ENCODE data around the gene TMEM63B. TPM values are rescaled to one million over a fixed set of nuclear protein-coding genes. Genes with fewer than 3 reads are reported as not detected.

Gene TMEM63B
- total RNA-seq, 1 donor from 2014 or later = 36.2 TPM

DNA sequence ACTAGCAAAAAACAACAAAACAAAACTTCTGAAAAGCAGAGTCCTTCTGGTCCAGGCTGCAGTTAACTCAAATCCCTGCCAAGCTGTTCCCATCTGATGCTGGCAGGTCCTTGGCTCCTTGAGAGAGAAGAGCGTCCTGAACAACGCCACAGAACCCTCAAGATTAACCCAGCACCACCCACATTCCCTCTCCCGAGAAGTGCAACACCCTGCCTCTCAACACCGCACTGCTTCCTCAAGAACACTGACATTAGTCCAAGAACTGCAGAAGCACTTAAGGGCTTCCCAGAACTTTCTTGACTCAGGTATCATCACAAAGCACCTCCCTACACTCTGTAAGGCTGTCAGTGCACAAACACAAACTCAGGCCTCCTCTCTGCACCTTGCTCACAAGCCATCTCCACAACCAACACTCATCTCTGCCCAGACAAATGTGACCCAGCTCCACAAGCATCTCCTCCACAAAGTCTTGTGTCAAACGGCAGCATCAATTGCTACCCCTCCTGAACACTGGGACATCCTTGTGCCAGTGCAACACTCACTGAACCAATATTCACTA, 7.6 kb upstream of the TMEM63B start:
- TF ChIP-seq, protein P1, sequence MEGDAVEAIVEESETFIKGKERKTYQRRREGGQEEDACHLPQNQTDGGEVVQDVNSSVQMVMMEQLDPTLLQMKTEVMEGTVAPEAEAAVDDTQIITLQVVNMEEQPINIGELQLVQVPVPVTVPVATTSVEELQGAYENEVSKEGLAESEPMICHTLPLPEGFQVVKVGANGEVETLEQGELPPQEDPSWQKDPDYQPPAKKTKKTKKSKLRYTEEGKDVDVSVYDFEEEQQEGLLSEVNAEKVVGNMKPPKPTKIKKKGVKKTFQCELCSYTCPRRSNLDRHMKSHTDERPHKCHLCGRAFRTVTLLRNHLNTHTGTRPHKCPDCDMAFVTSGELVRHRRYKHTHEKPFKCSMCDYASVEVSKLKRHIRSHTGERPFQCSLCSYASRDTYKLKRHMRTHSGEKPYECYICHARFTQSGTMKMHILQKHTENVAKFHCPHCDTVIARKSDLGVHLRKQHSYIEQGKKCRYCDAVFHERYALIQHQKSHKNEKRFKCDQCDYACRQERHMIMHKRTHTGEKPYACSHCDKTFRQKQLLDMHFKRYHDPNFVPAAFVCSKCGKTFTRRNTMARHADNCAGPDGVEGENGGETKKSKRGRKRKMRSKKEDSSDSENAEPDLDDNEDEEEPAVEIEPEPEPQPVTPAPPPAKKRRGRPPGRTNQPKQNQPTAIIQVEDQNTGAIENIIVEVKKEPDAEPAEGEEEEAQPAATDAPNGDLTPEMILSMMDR (IDR thresholded peaks at IDR 0.05) = no peak
- H3K4me1 Mint-ChIP-seq (ENCODE audit: unreplicated experiment) = peaks cover 63% of the 10 kb centered on the region
- DNase-seq (ENCODE audit: extremely low spot score, unreplicated experiment) = no peak
- no peak overlapping the region for H3K4me3 Mint-ChIP-seq (ENCODE audit: unreplicated experiment)
- no peak overlapping the region for H3K27ac Mint-ChIP-seq (ENCODE audit: unreplicated experiment)
- peaks cover 10% of the 10 kb centered on the region for H3K36me3 Mint-ChIP-seq (ENCODE audit: unreplicated experiment)
- H3K27me3 Mint-ChIP-seq (ENCODE audit: unreplicated experiment) = no peaks in the 10 kb centered on the region
- H3K9me3 Mint-ChIP-seq (ENCODE audit: unreplicated experiment) = no peaks in the 10 kb centered on the region

GRCh38 chr6:44120692-44121443, 6.5 kb upstream of the TMEM63B start:
- no peak overlapping the region for H3K27ac Mint-ChIP-seq (ENCODE audit: unreplicated experiment)
- peaks cover 3% of the 10 kb centered on the region for H3K36me3 Mint-ChIP-seq (ENCODE audit: unreplicated experiment)
- no peaks in the 10 kb centered on the region for H3K9me3 Mint-ChIP-seq (ENCODE audit: unreplicated experiment)
- H3K27me3 Mint-ChIP-seq (ENCODE audit: unreplicated experiment) = no peaks in the 10 kb centered on the region
- TF ChIP-seq, protein P1 (IDR thresholded peaks at IDR 0.05) = no peak
- H3K4me3 Mint-ChIP-seq (ENCODE audit: unreplicated experiment) = no peak overlapping the region
- peaks cover 67% of the 10 kb centered on the region for H3K4me1 Mint-ChIP-seq (ENCODE audit: unreplicated experiment)
- DNase-seq (ENCODE audit: extremely low spot score, unreplicated experiment) = no peak

DNA sequence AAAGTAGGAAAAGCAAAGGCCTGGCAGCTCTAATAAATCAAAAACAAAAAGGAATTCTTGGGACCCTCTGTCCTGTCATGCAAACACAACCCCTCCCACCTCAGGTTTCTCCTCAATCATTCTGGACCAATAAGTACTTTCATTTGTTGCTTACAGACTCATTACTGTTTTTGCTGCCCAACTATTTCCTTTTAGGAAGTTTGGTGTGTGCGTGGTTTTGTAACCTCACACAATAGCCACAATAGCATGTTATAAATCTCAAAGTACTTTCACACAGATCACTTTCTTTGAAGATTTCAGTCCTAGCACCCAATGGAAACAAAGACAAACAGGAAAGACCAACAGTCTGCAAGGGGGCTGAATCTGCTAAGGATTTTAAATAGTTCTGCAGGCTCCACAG, 4.6 kb upstream of the TMEM63B start:
- Mint-ChIP-seq H3K4me3 (ENCODE audit: unreplicated experiment) (no peak overlapping the region), H3K36me3 (ENCODE audit: unreplicated experiment) (peaks cover 2% of the 10 kb centered on the region), H3K27me3 (ENCODE audit: unreplicated experiment) (no peaks in the 10 kb centered on the region), H3K27ac (ENCODE audit: unreplicated experiment) (peak overlapping the region; percentile 67), H3K9me3 (ENCODE audit: unreplicated experiment) (no peaks in the 10 kb centered on the region), H3K4me1 (ENCODE audit: unreplicated experiment) (peaks cover 57% of the 10 kb centered on the region)
- TF ChIP-seq, protein P1 (IDR thresholded peaks at IDR 0.05) = no peak
- no peak for DNase-seq (ENCODE audit: extremely low spot score, unreplicated experiment)

GRCh38 chr6:44123544-44123943, 3.8 kb upstream of the TMEM63B start:
- H3K27me3 Mint-ChIP-seq (ENCODE audit: unreplicated experiment) = no peaks in the 10 kb centered on the region
- no peaks in the 10 kb centered on the region for H3K9me3 Mint-ChIP-seq (ENCODE audit: unreplicated experiment)
- no peak overlapping the region for H3K4me3 Mint-ChIP-seq (ENCODE audit: unreplicated experiment)
- H3K27ac Mint-ChIP-seq (ENCODE audit: unreplicated experiment) = peak overlapping the region; percentile 67
- peaks cover 2% of the 10 kb centered on the region for H3K36me3 Mint-ChIP-seq (ENCODE audit: unreplicated experiment)
- TF ChIP-seq, protein P1 (IDR thresholded peaks at IDR 0.05) = no peak
- H3K4me1 Mint-ChIP-seq (ENCODE audit: unreplicated experiment) = peaks cover 57% of the 10 kb centered on the region
- DNase-seq (ENCODE audit: extremely low spot score, unreplicated experiment) = no peak

DNA sequence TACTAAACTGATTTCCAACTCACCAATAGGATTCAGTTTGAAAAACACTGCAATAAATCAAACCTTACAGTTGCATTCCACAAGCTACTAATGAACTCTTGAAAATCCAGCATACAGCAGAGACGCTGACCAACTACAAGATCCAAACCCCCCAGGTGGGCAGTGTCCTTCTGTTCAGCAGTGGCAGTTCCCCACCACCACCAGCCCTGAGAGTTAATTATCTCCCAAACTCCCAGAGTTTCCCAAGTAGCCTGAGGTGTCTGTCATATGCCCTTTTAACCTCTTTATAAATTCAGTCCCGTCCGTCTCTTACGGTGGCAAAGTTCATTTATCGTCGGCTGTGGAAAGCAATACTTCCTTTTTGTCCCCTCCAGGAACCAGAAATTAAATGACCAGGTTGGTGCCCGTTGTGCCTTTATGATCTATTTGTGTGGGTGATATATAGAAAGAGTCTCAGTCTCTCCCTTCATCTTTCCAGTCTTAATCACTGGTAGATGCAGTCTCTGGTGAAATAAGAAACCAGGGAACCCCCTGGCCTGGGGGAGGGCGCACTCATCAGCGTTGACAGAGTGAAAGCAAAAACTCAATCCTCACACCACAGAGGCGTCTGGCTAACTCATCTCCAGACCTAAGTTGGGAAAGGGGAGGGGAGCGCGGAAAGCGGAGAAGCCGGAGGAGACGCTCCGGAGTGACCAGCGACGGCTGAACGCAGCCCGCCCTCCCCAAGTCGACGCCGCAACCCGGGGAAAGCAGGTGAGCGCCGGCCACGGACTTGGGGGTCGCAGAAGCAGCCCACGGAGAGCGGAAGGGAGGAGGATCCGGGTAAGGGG, 819 bp upstream of the TMEM63B start:
- peaks cover 54% of the 10 kb centered on the region for H3K4me1 Mint-ChIP-seq (ENCODE audit: unreplicated experiment)
- peak overlapping the region; percentile 92 for H3K4me3 Mint-ChIP-seq (ENCODE audit: unreplicated experiment)
- DNase-seq (ENCODE audit: extremely low spot score, unreplicated experiment) = peak; percentile 89
- H3K27me3 Mint-ChIP-seq (ENCODE audit: unreplicated experiment) = no peaks in the 10 kb centered on the region
- TF ChIP-seq, protein P1 (IDR thresholded peaks at IDR 0.05) = no peak
- H3K27ac Mint-ChIP-seq (ENCODE audit: unreplicated experiment) = peak overlapping the region; percentile 93
- peaks cover 2% of the 10 kb centered on the region for H3K36me3 Mint-ChIP-seq (ENCODE audit: unreplicated experiment)
- H3K9me3 Mint-ChIP-seq (ENCODE audit: unreplicated experiment) = no peaks in the 10 kb centered on the region
